Smooth muscle cell (in vitro differentiated cells): ENCODE measurements around the gene LCN6. TPM values are rescaled to one million over a fixed set of nuclear protein-coding genes. Genes with fewer than 3 reads are reported as not detected.

Experiments used
- DNase-seq: peaks from one replicate; lab custom pipeline; 2025; ENCODE audit not compliant: unreplicated experiment; lab: John Stamatoyannopoulos, UW
- H2AFZ ChIP-seq: fragments of 200-600 bp; sonication (generic); 2 replicates; pipeline ENCODE4 v1.6.0; 2016; ENCODE audit warnings: antibody characterized with exemption, low read depth, mild to moderate bottlenecking
- H3F3A ChIP-seq: fragments of 200-600 bp; sonication (generic); 2 replicates; pipeline ENCODE4 v1.6.0; 2017; ENCODE audit warnings: antibody characterized with exemption, low read depth
- H3K27ac ChIP-seq: fragments of 200-600 bp; sonication (generic); 2 replicates; pipeline ENCODE4 v1.5.1; 2016; ENCODE audit warnings: low read depth, mild to moderate bottlenecking
- H3K27me3 ChIP-seq: fragments of 200-600 bp; sonication (generic); 2 replicates; pipeline ENCODE4 v1.6.1; 2016; ENCODE audit warnings: low read depth, mild to moderate bottlenecking
- H3K36me3 ChIP-seq: fragments of 200-600 bp; sonication (generic); 2 replicates; pipeline ENCODE4 v1.5.1; 2016; ENCODE audit warnings: low read depth
- H3K4me1 ChIP-seq: fragments of 200-600 bp; sonication (generic); 2 replicates; pipeline ENCODE4 v1.5.1; 2016; ENCODE audit warnings: low read depth
- H3K4me2 ChIP-seq: fragments of 200-600 bp; sonication (generic); 2 replicates; pipeline ENCODE4 v1.6.0; 2016; ENCODE audit warnings: mild to moderate bottlenecking
- H3K4me3 ChIP-seq: fragments of 200-600 bp; sonication (generic); 2 replicates; pipeline ENCODE4 v1.5.1; 2016; ENCODE audit warnings: mild to moderate bottlenecking
- H3K79me2 ChIP-seq: fragments of 200-600 bp; sonication (generic); 2 replicates; pipeline ENCODE4 v1.6.0; 2016; ENCODE audit warnings: low read depth, mild to moderate bottlenecking
- H3K9ac ChIP-seq: fragments of 200-600 bp; sonication (generic); 2 replicates; pipeline ENCODE4 v1.6.0; 2016; ENCODE audit warnings: low read depth
- H3K9me3 ChIP-seq: fragments of 200-600 bp; sonication (generic); replicated peaks from 2 replicates; pipeline ENCODE4 v1.5.1; 2016; ENCODE audit warnings: low read depth
- H4K20me1 ChIP-seq: fragments of 200-600 bp; sonication (generic); 2 replicates; pipeline ENCODE4 v1.6.0; 2016; ENCODE audit warnings: low read depth
- WGBS: methylation state at CpG from one replicate; pipeline ENCODE4 v1.1.7; 2016; ENCODE audit warnings: low lambda C conversion rate; 5-methylcytosine and 5-hydroxymethylcytosine counted together
- polyA plus RNA-seq: library from polyadenylated mRNA; unstranded; fragments of >200 nt; fragmentation: Nextera tagmentation; extraction: Ambion mirVana; gene quantifications from 2 replicates; pipeline ENCODE4 v1.2.1, GENCODE V29; 2016
- total RNA-seq: library from RNA; depleted of rRNA; stranded (reverse); fragments of >200 nt; gene quantifications from 2 replicates; pipeline ENCODE4 v1.2.3, GENCODE V29; 2014
- TF ChIP-seq, protein P1 (sequence below): fragments of 200-600 bp; sonication (generic); IDR thresholded peaks from 2 replicates; pipeline ENCODE4 v1.5.1; 2017; ENCODE audit warnings: borderline replicate concordance, mild to moderate bottlenecking, antibody characterized with exemption; ENCODE audit not compliant: insufficient read depth, poor library complexity, severe bottlenecking

The LCN6 gene
- total and polyA plus RNA-seq, 2 experiments from 2014 or later = not detected

DNA sequence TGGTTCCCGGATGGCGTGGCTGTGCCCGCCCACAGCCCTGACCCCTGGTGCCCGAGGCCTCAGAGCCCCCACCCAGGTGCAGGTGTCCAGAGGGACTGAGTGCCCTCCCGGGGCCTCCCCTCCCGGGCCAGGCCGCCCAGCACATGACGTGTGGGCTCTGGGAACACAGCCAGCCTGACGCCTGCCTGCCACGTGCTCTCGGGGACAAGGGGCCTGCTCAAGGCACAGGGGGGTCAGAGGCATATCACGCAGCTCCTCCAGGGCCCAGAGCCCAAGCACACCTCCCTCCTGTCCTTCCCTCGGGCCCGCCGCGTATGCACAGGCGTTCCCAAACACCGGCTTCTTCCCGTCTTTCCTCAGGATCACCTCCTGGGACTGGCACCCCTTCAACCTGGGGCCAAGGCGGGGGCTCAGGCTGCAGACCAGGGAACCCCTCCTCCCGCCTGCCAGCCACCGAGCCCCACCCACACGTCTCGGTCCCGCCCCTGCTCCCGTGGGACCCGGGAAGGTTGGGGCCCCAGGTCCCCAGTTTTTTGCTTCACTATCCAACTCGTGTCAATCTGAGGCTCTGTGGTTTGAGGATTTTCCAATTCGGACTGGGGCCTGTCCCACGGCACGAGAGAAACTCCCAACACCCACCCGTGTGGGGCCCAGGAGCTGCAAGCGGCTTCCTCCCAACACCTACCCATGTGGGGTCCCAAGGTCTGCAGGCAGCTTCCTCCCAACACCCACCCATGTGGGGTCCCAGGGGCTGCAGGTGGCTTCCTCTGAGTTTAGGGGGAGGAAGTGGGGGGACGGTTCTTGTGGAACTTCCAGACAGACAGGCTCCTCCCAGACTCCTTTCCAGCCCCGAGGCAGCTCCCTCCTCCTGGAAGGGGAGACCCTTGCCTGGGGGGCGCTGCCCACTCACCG, 7.1 kb downstream of the LCN6 start:
- Histone ChIP-seq H3K9ac (no peak overlapping the region), H3K27ac (no peak overlapping the region), H3F3A (no peaks in the 10 kb centered on the region), H4K20me1 (no peaks in the 10 kb centered on the region), H2AFZ (no peak overlapping the region), H3K79me2 (no peaks in the 10 kb centered on the region), H3K4me1 (no peaks in the 10 kb centered on the region), H3K36me3 (no peaks in the 10 kb centered on the region), H3K9me3 (no peaks in the 10 kb centered on the region), H3K4me3 (no peak overlapping the region), H3K4me2 (no peak overlapping the region), H3K27me3 (no peaks in the 10 kb centered on the region)
- 79% methylated on average over 25 of the region's 37 CpGs for WGBS
- TF ChIP-seq, protein P1, sequence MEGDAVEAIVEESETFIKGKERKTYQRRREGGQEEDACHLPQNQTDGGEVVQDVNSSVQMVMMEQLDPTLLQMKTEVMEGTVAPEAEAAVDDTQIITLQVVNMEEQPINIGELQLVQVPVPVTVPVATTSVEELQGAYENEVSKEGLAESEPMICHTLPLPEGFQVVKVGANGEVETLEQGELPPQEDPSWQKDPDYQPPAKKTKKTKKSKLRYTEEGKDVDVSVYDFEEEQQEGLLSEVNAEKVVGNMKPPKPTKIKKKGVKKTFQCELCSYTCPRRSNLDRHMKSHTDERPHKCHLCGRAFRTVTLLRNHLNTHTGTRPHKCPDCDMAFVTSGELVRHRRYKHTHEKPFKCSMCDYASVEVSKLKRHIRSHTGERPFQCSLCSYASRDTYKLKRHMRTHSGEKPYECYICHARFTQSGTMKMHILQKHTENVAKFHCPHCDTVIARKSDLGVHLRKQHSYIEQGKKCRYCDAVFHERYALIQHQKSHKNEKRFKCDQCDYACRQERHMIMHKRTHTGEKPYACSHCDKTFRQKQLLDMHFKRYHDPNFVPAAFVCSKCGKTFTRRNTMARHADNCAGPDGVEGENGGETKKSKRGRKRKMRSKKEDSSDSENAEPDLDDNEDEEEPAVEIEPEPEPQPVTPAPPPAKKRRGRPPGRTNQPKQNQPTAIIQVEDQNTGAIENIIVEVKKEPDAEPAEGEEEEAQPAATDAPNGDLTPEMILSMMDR = no peak
- no peak for DNase-seq

DNA sequence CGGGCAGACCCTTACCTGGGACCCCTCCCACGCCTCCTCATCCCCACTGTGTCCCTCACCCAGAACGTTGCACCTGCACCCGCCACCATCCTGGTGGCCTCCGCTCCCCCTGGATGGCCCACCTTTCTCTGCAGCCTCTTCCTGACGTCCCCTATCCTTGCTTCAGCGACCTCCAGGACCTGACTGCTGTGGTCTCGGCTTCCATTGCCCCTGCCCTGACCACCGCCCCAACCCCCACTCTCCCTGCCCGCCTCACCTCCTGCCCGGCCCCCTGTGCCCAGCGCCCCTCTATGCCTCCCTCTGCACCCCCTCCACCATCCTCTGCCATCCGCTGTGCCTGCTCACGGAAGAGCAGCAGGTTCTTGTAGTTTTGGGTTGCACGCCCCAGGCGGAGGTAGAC, 7.8 kb downstream of the LCN6 start:
- Histone ChIP-seq H3K4me1 (no peaks in the 10 kb centered on the region), H3K9ac (no peak overlapping the region), H4K20me1 (no peaks in the 10 kb centered on the region), H3K27me3 (no peaks in the 10 kb centered on the region), H3K9me3 (no peaks in the 10 kb centered on the region), H3K79me2 (no peaks in the 10 kb centered on the region), H3K36me3 (no peaks in the 10 kb centered on the region), H3F3A (no peaks in the 10 kb centered on the region), H2AFZ (no peak overlapping the region), H3K27ac (no peak overlapping the region), H3K4me2 (no peak overlapping the region), H3K4me3 (no peak overlapping the region)
- 87% methylated on average over 14 of the region's 16 CpGs for WGBS
- DNase-seq = no peak
- TF ChIP-seq, protein P1 = no peak

DNA sequence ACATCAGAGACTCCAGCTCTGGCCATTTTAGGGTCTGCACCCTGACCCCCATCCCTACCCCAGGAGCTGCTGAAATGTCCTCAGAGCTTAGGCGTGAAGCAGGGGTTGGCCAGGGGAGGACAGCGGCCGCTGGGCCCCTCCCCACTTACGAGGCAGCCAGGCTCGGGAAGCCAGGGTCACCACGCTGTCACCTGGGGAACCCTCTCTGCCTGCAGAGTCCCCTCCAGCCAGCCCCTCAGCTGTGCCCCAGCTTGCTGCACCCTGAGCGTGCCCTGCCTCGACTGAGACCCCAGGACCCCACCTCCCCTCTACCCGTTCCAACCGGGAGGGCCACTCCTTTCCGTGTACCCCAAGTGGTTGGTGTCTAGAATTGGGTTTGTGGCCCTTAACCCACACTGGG, 8.3 kb downstream of the LCN6 start:
- no peaks in the 10 kb centered on the region for H3K36me3 ChIP-seq
- H3K9me3 ChIP-seq = no peaks in the 10 kb centered on the region
- WGBS = 88% methylated on average over 11 of the region's 11 CpGs
- no peak overlapping the region for H3K27ac ChIP-seq
- no peak for DNase-seq
- no peaks in the 10 kb centered on the region for H3K79me2 ChIP-seq
- no peaks in the 10 kb centered on the region for H3F3A ChIP-seq
- no peak overlapping the region for H3K9ac ChIP-seq
- H2AFZ ChIP-seq = no peak overlapping the region
- TF ChIP-seq, protein P1 = no peak
- H3K4me3 ChIP-seq = no peak overlapping the region
- H3K4me1 ChIP-seq = no peaks in the 10 kb centered on the region
- H3K27me3 ChIP-seq = no peaks in the 10 kb centered on the region
- no peaks in the 10 kb centered on the region for H4K20me1 ChIP-seq
- no peak overlapping the region for H3K4me2 ChIP-seq

DNA sequence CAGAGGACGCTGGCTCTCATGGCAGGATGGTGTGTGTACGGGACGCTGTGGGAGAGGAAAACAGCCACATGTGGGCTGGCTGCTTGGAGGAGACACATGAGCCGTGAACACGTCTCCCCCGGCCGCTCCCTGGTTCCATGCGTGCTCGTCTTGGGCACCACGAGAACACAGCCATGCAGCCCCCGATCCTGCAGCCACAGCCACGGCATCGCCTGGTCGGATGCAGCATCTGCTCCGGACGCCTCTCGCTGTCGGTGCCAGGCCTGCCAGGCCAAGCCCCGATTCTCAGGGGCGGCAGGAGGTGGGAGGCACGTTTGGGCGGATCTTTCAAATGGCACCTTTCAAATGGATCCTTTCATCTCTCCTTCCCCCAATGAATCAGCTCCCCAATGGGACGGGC, 8.8 kb downstream of the LCN6 start:
- Histone ChIP-seq H3K4me3 (no peak overlapping the region), H4K20me1 (no peaks in the 10 kb centered on the region), H3K4me1 (no peaks in the 10 kb centered on the region), H3K9me3 (no peaks in the 10 kb centered on the region), H3K36me3 (no peaks in the 10 kb centered on the region), H3K27ac (no peak overlapping the region), H3K27me3 (no peaks in the 10 kb centered on the region), H3K79me2 (no peaks in the 10 kb centered on the region), H3K9ac (no peak overlapping the region), H3F3A (no peaks in the 10 kb centered on the region), H2AFZ (no peak overlapping the region), H3K4me2 (no peak overlapping the region)
- WGBS = 94% methylated on average over 23 of the region's 23 CpGs
- DNase-seq = no peak
- TF ChIP-seq, protein P1 = no peak
